Measurements from ENCODE around the gene FAXC.
"Not testable (repeated sequence)": the region's sequence is repeated elsewhere in the genome, so short reads cannot be mapped to it uniquely, and the experiment has no call there.

FAXC gene

GRCh38 chr6:99341862-99342455 lies 7.5 kb downstream of the FAXC start:
- no peak for DNase-seq
- H3K27me3 ChIP-seq (ENCODE audit: insufficient read depth, low read depth, severe bottlenecking): no peaks in the 10 kb centered on the region
- H3K27ac ChIP-seq: no peak overlapping the region
- no peaks in the 10 kb centered on the region for H3K9me3 ChIP-seq (ENCODE audit: severe bottlenecking)
- H3K36me3 ChIP-seq: peaks cover 3% of the 10 kb centered on the region; the same call in 1 of the 2 replicates
- H3K4me3 ChIP-seq (ENCODE audit: low read depth, low read length): no peak overlapping the region
- TF ChIP-seq CTCF (IDR thresholded peaks at IDR 0.05; ENCODE audit: low read depth, low read length): no peak

- H3K9me3 ChIP-seq (ENCODE audit: severe bottlenecking): no peaks in the 10 kb centered on the region
- DNase-seq: no peak
- no peak overlapping the region for H3K4me3 ChIP-seq (ENCODE audit: low read depth, low read length)
- TF ChIP-seq CTCF (IDR thresholded peaks at IDR 0.05; ENCODE audit: low read depth, low read length): no peak
- peaks cover 3% of the 10 kb centered on the region; the same call in 1 of the 2 replicates for H3K36me3 ChIP-seq
- no peak overlapping the region for H3K27ac ChIP-seq
- no peaks in the 10 kb centered on the region for H3K27me3 ChIP-seq (ENCODE audit: insufficient read depth, low read depth, severe bottlenecking)
Observed at GRCh38 chr6:99338188-99338587, 11.3 kb downstream of the FAXC start.

GRCh38 chr6:99335298-99335697 lies 14.2 kb downstream of the FAXC start:
- not testable (repeated sequence) for DNase-seq; H3K27me3 ChIP-seq (ENCODE audit: insufficient read depth, low read depth, severe bottlenecking); H3K9me3 ChIP-seq (ENCODE audit: severe bottlenecking); H3K4me3 ChIP-seq (ENCODE audit: low read depth, low read length); H3K36me3 ChIP-seq; H3K27ac ChIP-seq

- H3K9me3 ChIP-seq (ENCODE audit: severe bottlenecking): no peaks in the 10 kb centered on the region
- no peaks in the 10 kb centered on the region for H3K27me3 ChIP-seq (ENCODE audit: insufficient read depth, low read depth, severe bottlenecking)
- no peak overlapping the region for H3K4me3 ChIP-seq (ENCODE audit: low read depth, low read length)
- DNase-seq: peak; percentile 31
- peaks cover 12% of the 10 kb centered on the region for H3K36me3 ChIP-seq
- H3K27ac ChIP-seq: no peak overlapping the region
- TF ChIP-seq CTCF (IDR thresholded peaks at IDR 0.05; ENCODE audit: low read depth, low read length): peak; percentile 57
Observed at GRCh38 chr6:99334526-99335127, 14.8 kb downstream of the FAXC start.

GRCh38 chr6:99333068-99333467 lies 16.4 kb downstream of the FAXC start:
- Histone ChIP-seq H3K27ac (no peak overlapping the region), H3K36me3 (peaks cover 19% of the 10 kb centered on the region), H3K27me3 (ENCODE audit: insufficient read depth, low read depth, severe bottlenecking) (no peaks in the 10 kb centered on the region), H3K9me3 (ENCODE audit: severe bottlenecking) (no peaks in the 10 kb centered on the region), H3K4me3 (ENCODE audit: low read depth, low read length) (no peak overlapping the region)
- no peak for TF ChIP-seq CTCF (IDR thresholded peaks at IDR 0.05; ENCODE audit: low read depth, low read length)
- no peak for DNase-seq

GRCh38 chr6:99331531-99331930 lies 17.9 kb downstream of the FAXC start:
- no peak for DNase-seq
- no peaks in the 10 kb centered on the region for H3K9me3 ChIP-seq (ENCODE audit: severe bottlenecking)
- no peaks in the 10 kb centered on the region for H3K27me3 ChIP-seq (ENCODE audit: insufficient read depth, low read depth, severe bottlenecking)
- H3K27ac ChIP-seq: no peak overlapping the region
- no peak for TF ChIP-seq CTCF (IDR thresholded peaks at IDR 0.05; ENCODE audit: low read depth, low read length)
- H3K36me3 ChIP-seq: peaks cover 31% of the 10 kb centered on the region
- H3K4me3 ChIP-seq (ENCODE audit: low read depth, low read length): no peak overlapping the region
